IPS-18c (cell line): Measurements from ENCODE around the gene ZNF484.
A peak's percentile ranks its signal among the peaks of the same experiment; 100 is the strongest.
"Not testable (repeated sequence)": the region's sequence is repeated elsewhere in the genome, so short reads cannot be mapped to it uniquely, and the experiment has no call there.

Experiments used
- H3K4me3 ChIP-seq: 2 replicates; pipeline ENCODE4 v1.7.0; 2013; ENCODE audit warnings: low read depth, mild to moderate bottlenecking, low read length, moderate library complexity; ENCODE audit not compliant: insufficient read depth
- H3K9me3 ChIP-seq: one replicate; pipeline ENCODE4 v1.6.1; 2013; ENCODE audit warnings: mild to moderate bottlenecking, low read length, moderate library complexity; ENCODE audit not compliant: control insufficient read depth, insufficient read depth

Gene ZNF484

GRCh38 chr9:92807757-92808725 is 69.8 kb downstream of the ZNF484 start:
- Histone ChIP-seq H3K9me3 (no peaks in the 10 kb centered on the region), H3K4me3 (peak overlapping the region; percentile 56)

GRCh38 chr9:92807031-92807756 is 70.6 kb downstream of the ZNF484 start:
- Histone ChIP-seq H3K9me3 (no peaks in the 10 kb centered on the region), H3K4me3 (peak overlapping the region; percentile 56; the same call in 1 of the 2 replicates)

DNA sequence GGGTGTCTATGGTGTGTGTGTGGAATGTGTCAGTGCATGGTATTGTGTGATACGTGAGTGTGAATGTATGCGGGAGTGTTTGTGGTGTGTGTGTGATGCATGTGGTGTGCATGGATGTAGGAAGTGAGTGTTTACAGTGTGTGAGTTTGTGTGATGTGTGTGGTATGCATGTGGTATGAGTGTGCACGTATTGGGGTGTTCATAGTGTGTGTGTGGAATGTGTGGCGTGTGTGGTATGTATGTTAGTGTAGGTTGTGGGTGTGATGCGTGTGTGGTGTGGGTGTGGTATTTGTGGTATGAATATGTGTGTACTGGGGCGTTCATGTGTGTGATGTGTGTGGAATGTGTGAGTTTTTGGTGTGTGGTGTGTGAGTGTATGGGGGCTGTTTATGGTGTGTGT is 73.1 kb downstream of the ZNF484 start:
- Histone ChIP-seq H3K9me3 (no peaks in the 10 kb centered on the region), H3K4me3 (no peak overlapping the region)

DNA sequence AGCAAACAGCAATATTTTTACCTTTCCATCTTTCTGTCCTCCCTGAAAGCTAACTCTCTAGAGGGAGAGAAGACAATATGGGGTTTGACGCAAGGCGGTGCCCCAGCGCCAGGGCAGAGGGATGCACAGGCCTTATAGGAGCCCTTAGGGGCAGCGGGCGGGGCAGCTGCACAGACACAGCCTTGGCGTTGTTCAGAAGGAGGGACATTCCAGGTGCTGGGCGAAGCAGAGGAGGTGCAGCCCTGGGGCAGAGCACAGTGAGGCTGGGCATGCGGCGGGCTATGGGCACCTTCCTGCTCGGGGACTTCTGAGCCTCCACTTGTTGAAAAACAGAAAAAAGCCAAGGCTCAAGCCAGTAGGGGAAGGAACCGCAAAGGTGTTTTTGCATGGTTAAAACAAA is 79.5 kb downstream of the ZNF484 start:
- no peaks in the 10 kb centered on the region for H3K9me3 ChIP-seq
- H3K4me3 ChIP-seq, result no peak overlapping the region

- not testable (repeated sequence) for H3K4me3 ChIP-seq, H3K9me3 ChIP-seq
Measured at GRCh38 chr9:92796337-92796804, 81.5 kb downstream of the ZNF484 start.

DNA sequence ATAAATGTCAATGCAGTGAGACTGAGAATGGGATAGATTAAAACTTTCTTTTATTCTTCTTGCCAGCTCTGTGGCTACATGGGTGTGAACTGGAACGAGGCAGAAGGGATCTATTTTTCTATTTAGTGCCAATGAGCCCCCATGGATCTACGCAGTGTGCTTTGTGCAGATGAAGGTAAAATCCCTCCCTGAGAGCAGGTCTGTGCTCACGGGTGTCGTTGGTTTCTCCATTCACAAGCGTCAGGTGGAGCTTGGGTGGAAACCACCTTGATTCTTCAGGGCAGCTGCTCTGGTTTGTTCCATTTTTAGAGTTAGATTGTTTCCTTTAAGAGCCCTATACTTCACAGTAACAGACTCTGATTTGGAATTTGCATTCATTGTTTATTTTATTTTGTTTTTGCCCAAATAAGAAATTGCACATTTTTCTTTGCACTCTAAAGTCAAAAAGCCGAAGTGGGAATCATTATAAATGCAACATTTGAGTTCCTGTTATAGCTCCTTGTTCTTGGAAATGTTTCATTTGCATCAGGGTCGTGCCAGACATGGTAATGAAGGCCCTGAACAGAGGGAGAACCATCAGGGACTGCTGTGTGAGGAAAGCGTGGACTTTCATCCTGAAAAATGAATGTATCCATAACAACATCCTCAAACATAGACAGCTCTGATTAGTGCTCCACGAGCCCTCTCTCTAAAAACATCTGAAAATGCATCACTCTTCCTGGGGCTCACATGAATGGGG is 82.1 kb downstream of the ZNF484 start:
- no peak overlapping the region for H3K4me3 ChIP-seq
- no peaks in the 10 kb centered on the region for H3K9me3 ChIP-seq
